ENCODE results near the gene PLPPR3.

GRCh38 chr19:811506-812048 is 10.2 kb downstream of the PLPPR3 start:
- TF ChIP-seq POLR2A (IDR thresholded peaks at IDR 0.05; ENCODE audit: extremely low read depth, insufficient read length): no peak
- TF ChIP-seq CTCF (IDR thresholded peaks at IDR 0.05; ENCODE audit: low read depth, low read length): no peak
- no peak for TF ChIP-seq MAX (IDR thresholded peaks at IDR 0.05; ENCODE audit: low read depth, low read length)
